PC-9 (cell line): ENCODE results near the gene SAMD1. TPM values are rescaled to one million over a fixed set of nuclear protein-coding genes. Genes with fewer than 3 reads are reported as not detected.

Experiments
- BruUV-seq: library from RNA; stranded (reverse); fragments of 400-500 nt; replicated peaks from 2 replicates; lab custom pipeline; 2021; lab: Mats Ljungman, UMichigan
- CTCF ChIA-PET: fragments of 300-600 bp; sonication (Branson Sonifier 250); formaldehyde crosslinking; loops from one replicate; lab custom pipeline; 2022; ENCODE audit warnings: antibody characterized with exemption; lab: Charles Lee
- POLR2A ChIA-PET: fragments of 300-600 bp; sonication (Branson Sonifier 250); formaldehyde crosslinking; loops from one replicate; lab custom pipeline; 2022; ENCODE audit warnings: antibody characterized with exemption; ENCODE audit not compliant: unreplicated experiment; lab: Charles Lee
- DNase-seq, 2 experiments: peaks; one replicate each; pipeline versions ENCODE4 v3.0.0 to v3.0.0-alpha.2; 2015 to 2022; ENCODE audit warnings: mixed read lengths in 1 of 2
- H2AFZ ChIP-seq: fragments of 200-600 bp; sonication (generic); 2 replicates; pipeline ENCODE4 v1.8.1; 2017; ENCODE audit warnings: antibody characterized with exemption
- H3F3A ChIP-seq: fragments of 200-600 bp; sonication (generic); 2 replicates; pipeline ENCODE4 v1.8.1; 2017; ENCODE audit warnings: antibody characterized with exemption, mild to moderate bottlenecking, low read depth; ENCODE audit not compliant: insufficient read depth
- H3K27ac ChIP-seq: fragments of 200-600 bp; sonication (generic); 2 replicates; pipeline ENCODE4 v1.6.1; 2016; ENCODE audit warnings: mixed run types
- H3K27me3 ChIP-seq: fragments of 200-600 bp; sonication (generic); 2 replicates; pipeline ENCODE4 v1.6.1; 2016; ENCODE audit warnings: low read depth, mixed run types; ENCODE audit not compliant: insufficient read depth
- H3K36me3 ChIP-seq: fragments of 200-600 bp; sonication (generic); 2 replicates; pipeline ENCODE4 v1.6.1; 2016; ENCODE audit warnings: low read depth, mixed run types
- H3K4me1 ChIP-seq: fragments of 200-600 bp; sonication (generic); replicated peaks from 2 replicates; pipeline ENCODE4 v1.6.1; 2016; ENCODE audit warnings: mixed run types; ENCODE audit not compliant: insufficient read depth
- H3K4me2 ChIP-seq: fragments of 200-600 bp; sonication (generic); 2 replicates; pipeline ENCODE4 v1.6.1; 2017; ENCODE audit warnings: mixed run types
- H3K4me3 ChIP-seq: fragments of 200-600 bp; sonication (generic); 2 replicates; pipeline ENCODE4 v1.6.1; 2016; ENCODE audit warnings: mixed run types
- H3K79me2 ChIP-seq: fragments of 200-600 bp; sonication (generic); 2 replicates; pipeline ENCODE4 v1.6.1; 2017; ENCODE audit warnings: low read depth, mixed run types
- H3K9me2 ChIP-seq: fragments of 200-600 bp; sonication (generic); 2 replicates; pipeline ENCODE4 v1.8.1; 2017; ENCODE audit warnings: mild to moderate bottlenecking; ENCODE audit not compliant: insufficient read depth
- H3K9me3 ChIP-seq: fragments of 200-600 bp; sonication (generic); 2 replicates; pipeline ENCODE4 v1.8.1; 2016; ENCODE audit warnings: low read depth; ENCODE audit not compliant: insufficient read depth
- H4K20me1 ChIP-seq: fragments of 200-600 bp; sonication (generic); 2 replicates; pipeline ENCODE4 v1.8.1; 2017; ENCODE audit not compliant: insufficient read depth
- CTCF ChIP-seq: fragments of 200-600 bp; sonication (generic); conservative IDR thresholded peaks from 2 replicates; pipeline ENCODE4 v1.6.1; 2017; ENCODE audit warnings: mixed run types, antibody characterized with exemption, mild to moderate bottlenecking, moderate library complexity
- EZH2 ChIP-seq: fragments of 200-600 bp; sonication (generic); IDR thresholded peaks from 2 replicates; pipeline ENCODE4 v1.8.0; 2017; ENCODE audit warnings: antibody characterized with exemption, low read depth
- intact Hi-C: fragments of 100-400 bp; cut with micrococcal nuclease; formaldehyde crosslinking; loops from one replicate; pipeline ENCODE4 v1.10.0; 2022; ENCODE audit not compliant: unreplicated experiment
- total RNA-seq: library from RNA; stranded (reverse); gene quantifications from 2 replicates; pipeline ENCODE4 v1.2.3, GENCODE V29; 2021

The SAMD1 gene
- total RNA-seq, 1 experiment from 2014 or later = 50.3 TPM

- TF ChIP-seq CTCF = no peak
- TF ChIP-seq EZH2 = no peak
- Histone ChIP-seq H3K9me2 (no peaks in the 10 kb centered on the region), H4K20me1 (no peaks in the 10 kb centered on the region), H3K4me1 (peaks cover 21% of the 10 kb centered on the region), H3F3A (peaks cover 25% of the 10 kb centered on the region; the same call in 1 of the 2 replicates), H3K4me3 (no peak overlapping the region), H3K79me2 (no peaks in the 10 kb centered on the region), H3K4me2 (no peak overlapping the region), H3K36me3 (no peaks in the 10 kb centered on the region), H2AFZ (no peak overlapping the region), H3K9me3 (no peaks in the 10 kb centered on the region), H3K27me3 (no peaks in the 10 kb centered on the region), H3K27ac (no peak overlapping the region)
- POLR2A ChIA-PET = no interaction called here
- no peak for DNase-seq
- intact Hi-C loops = no loop called here
- CTCF ChIA-PET = no interaction called here
- BruUV-seq = no TSS peak
Measured at GRCh38 chr19:14058182-14059092, 32.1 kb downstream of the SAMD1 start.

- intact Hi-C loops = no loop called here
- H3K27me3 ChIP-seq = no peaks in the 10 kb centered on the region
- H4K20me1 ChIP-seq = no peaks in the 10 kb centered on the region
- H2AFZ ChIP-seq = no peak overlapping the region
- peaks cover 13% of the 10 kb centered on the region; the same call in 1 of the 2 replicates for H3F3A ChIP-seq
- ChIA-PET CTCF (no interaction called here), POLR2A (no interaction called here)
- H3K36me3 ChIP-seq = no peaks in the 10 kb centered on the region
- TF ChIP-seq CTCF = no peak
- no peak for TF ChIP-seq EZH2
- no peak overlapping the region for H3K4me3 ChIP-seq
- no peak overlapping the region for H3K4me2 ChIP-seq
- H3K4me1 ChIP-seq = peaks cover 10% of the 10 kb centered on the region
- no peaks in the 10 kb centered on the region for H3K79me2 ChIP-seq
- H3K27ac ChIP-seq = no peak overlapping the region
- no peak for DNase-seq
- no peaks in the 10 kb centered on the region for H3K9me2 ChIP-seq
- no peaks in the 10 kb centered on the region for H3K9me3 ChIP-seq
- no TSS peak for BruUV-seq
Measured at GRCh38 chr19:14056741-14057356, 33.7 kb downstream of the SAMD1 start.

- H3K27me3 ChIP-seq = no peaks in the 10 kb centered on the region
- no peak overlapping the region for H3K4me3 ChIP-seq
- H3K9me3 ChIP-seq = no peaks in the 10 kb centered on the region
- POLR2A ChIA-PET = no interaction called here
- H3K79me2 ChIP-seq = no peaks in the 10 kb centered on the region
- BruUV-seq = no TSS peak
- no peaks in the 10 kb centered on the region for H3K9me2 ChIP-seq
- peaks cover 3% of the 10 kb centered on the region for H3K4me1 ChIP-seq
- TF ChIP-seq CTCF (no peak), EZH2 (no peak)
- no peak overlapping the region for H3K27ac ChIP-seq
- intact Hi-C loops = no loop called here
- peaks cover 12% of the 10 kb centered on the region; the same call in 1 of the 2 replicates for H3F3A ChIP-seq
- H2AFZ ChIP-seq = no peak overlapping the region
- H4K20me1 ChIP-seq = no peaks in the 10 kb centered on the region
- H3K36me3 ChIP-seq = no peaks in the 10 kb centered on the region
- no peak for DNase-seq
- CTCF ChIA-PET = no interaction called here
- H3K4me2 ChIP-seq = no peak overlapping the region
Measured at GRCh38 chr19:14056069-14056666, 34.4 kb downstream of the SAMD1 start.
